ENCODE data around the gene GRAP2.
"Not testable (repeated sequence)": the region's sequence is repeated elsewhere in the genome, so short reads cannot be mapped to it uniquely, and the experiment has no call there.

The GRAP2 gene

GRCh38 chr22:39896313-39896996 lies 4.4 kb upstream of the GRAP2 start:
- no peak for DNase-seq (ENCODE audit: low read depth in 2 of 3, low spot score in 1 of 3)

- DNase-seq (ENCODE audit: low read depth in 2 of 3, low spot score in 1 of 3), result no peak
Observed at GRCh38 chr22:39897841-39898240, 3.0 kb upstream of the GRAP2 start.

- DNase-seq (ENCODE audit: low read depth in 2 of 3, low spot score in 1 of 3), result no peak
Observed at GRCh38 chr22:39898997-39899396, 1.9 kb upstream of the GRAP2 start.

- DNase-seq (ENCODE audit: low read depth in 2 of 3, low spot score in 1 of 3), result no peak
Observed at GRCh38 chr22:39901565-39902146, 772 bp downstream of the GRAP2 start.

- not testable (repeated sequence) for DNase-seq (ENCODE audit: low read depth in 2 of 3, low spot score in 1 of 3)
Observed at GRCh38 chr22:39904024-39904423, 3.1 kb downstream of the GRAP2 start.

- DNase-seq (ENCODE audit: low read depth in 2 of 3, low spot score in 1 of 3), result no peak
Observed at GRCh38 chr22:39904862-39905261, 4.0 kb downstream of the GRAP2 start.

GRCh38 chr22:39905687-39906086 lies 4.8 kb downstream of the GRAP2 start:
- no peak for DNase-seq (ENCODE audit: low read depth in 2 of 3, low spot score in 1 of 3)

GRCh38 chr22:39906207-39906606 lies 5.3 kb downstream of the GRAP2 start:
- no peak for DNase-seq (ENCODE audit: low read depth in 2 of 3, low spot score in 1 of 3)

GRCh38 chr22:39907047-39907446 lies 6.2 kb downstream of the GRAP2 start:
- DNase-seq (ENCODE audit: low read depth in 2 of 3, low spot score in 1 of 3), result no peak

- DNase-seq (ENCODE audit: low read depth in 2 of 3, low spot score in 1 of 3), result no peak
Observed at GRCh38 chr22:39907605-39908097, 6.8 kb downstream of the GRAP2 start.

GRCh38 chr22:39908136-39908535 lies 7.3 kb downstream of the GRAP2 start:
- DNase-seq (ENCODE audit: low read depth in 2 of 3, low spot score in 1 of 3), result no peak

- DNase-seq (ENCODE audit: low read depth in 2 of 3, low spot score in 1 of 3), result no peak
Observed at GRCh38 chr22:39908737-39909136, 7.9 kb downstream of the GRAP2 start.

- DNase-seq (ENCODE audit: low read depth in 2 of 3, low spot score in 1 of 3), result no peak
Observed at GRCh38 chr22:39910876-39911613, 10.2 kb downstream of the GRAP2 start.

- DNase-seq (ENCODE audit: low read depth in 2 of 3, low spot score in 1 of 3), result no peak
Observed at GRCh38 chr22:39913321-39913720, 12.4 kb downstream of the GRAP2 start.

- DNase-seq (ENCODE audit: low read depth in 2 of 3, low spot score in 1 of 3), result no peak
Observed at GRCh38 chr22:39913886-39914285, 13.0 kb downstream of the GRAP2 start.

GRCh38 chr22:39914584-39914983 lies 13.7 kb downstream of the GRAP2 start:
- no peak for DNase-seq (ENCODE audit: low read depth in 2 of 3, low spot score in 1 of 3)

GRCh38 chr22:39915295-39915726 lies 14.4 kb downstream of the GRAP2 start:
- DNase-seq (ENCODE audit: low read depth in 2 of 3, low spot score in 1 of 3), result no peak

- DNase-seq (ENCODE audit: low read depth in 2 of 3, low spot score in 1 of 3), result no peak
Observed at GRCh38 chr22:39916496-39916895, 15.6 kb downstream of the GRAP2 start.

- no peak for DNase-seq (ENCODE audit: low read depth in 2 of 3, low spot score in 1 of 3)
Observed at GRCh38 chr22:39917197-39917643, 16.3 kb downstream of the GRAP2 start.

GRCh38 chr22:39917776-39918495 lies 17.1 kb downstream of the GRAP2 start:
- no peak for DNase-seq (ENCODE audit: low read depth in 2 of 3, low spot score in 1 of 3)

- DNase-seq (ENCODE audit: low read depth in 2 of 3, low spot score in 1 of 3), result peak in 2 of 3 donors; percentile 54 to 56
Observed at GRCh38 chr22:39920134-39920743, 19.4 kb downstream of the GRAP2 start.

All from stimulated activated CD4-positive, alpha-beta T cell treated with anti-CD3 and anti-CD28 coated beads, Interleukin-12 subunit alpha, Interleukin-12 subunit beta, amount 100 ng/mL, for 48 hours (primary cell).